ENCODE data around the gene ZSCAN26. TPM values are rescaled to one million over a fixed set of nuclear protein-coding genes. Genes with fewer than 3 reads are reported as not detected.

The ZSCAN26 gene
- total and polyA plus RNA-seq, 2 of the 8 experiments (the other 6 are each of a cell fraction or from before 2014, with no cell fraction given), result 7.0 to 8.5 TPM

- TF ChIP-seq ZNF274 (IDR thresholded peaks at IDR 0.05; ENCODE audit: borderline replicate concordance, extremely low read depth, low read length) (no peak), SUZ12 (IDR thresholded peaks at IDR 0.05; ENCODE audit: low read length) (no peak), TCF12 (IDR thresholded peaks at IDR 0.05; ENCODE audit: low read depth, low read length) (no peak), EP300 (IDR thresholded peaks at IDR 0.05; ENCODE audit: borderline replicate concordance in 1 of 2, low read depth in 2 of 2, low read length in 2 of 2) (no peak), SIX5 (IDR thresholded peaks at IDR 0.05; ENCODE audit: low read depth, low read length) (no peak), JUND (IDR thresholded peaks at IDR 0.05; ENCODE audit: low read length) (no peak), BCL11A (IDR thresholded peaks at IDR 0.05; ENCODE audit: low read depth in 2 of 2, low read length in 2 of 2) (no peak), CTBP2 (IDR thresholded peaks at IDR 0.05; ENCODE audit: borderline replicate concordance, insufficient read depth, insufficient read length, low read length) (no peak)
Observed at GRCh38 chr6:28323813-28324424, 57.0 kb downstream of the ZSCAN26 start (continued).
